ENCODE results near the gene SULT4A1.

- TF ChIP-seq NRF1 (IDR thresholded peaks at IDR 0.05; ENCODE audit: low read depth, low read length) (no peak), SIN3A (IDR thresholded peaks at IDR 0.05; ENCODE audit: borderline replicate concordance, low read depth, low read length) (no peak)
Measured at GRCh38 chr22:43835736-43836135, 26.6 kb downstream of the SULT4A1 start.

All from SK-N-SH (cell line).